ENCODE results near the gene FAM193B. TPM values are rescaled to one million over a fixed set of nuclear protein-coding genes. Genes with fewer than 3 reads are reported as not detected.
"Not testable (repeated sequence)": the region's sequence is repeated elsewhere in the genome, so short reads cannot be mapped to it uniquely, and the experiment has no call there.

FAM193B gene
- total RNA-seq, 1 donor from 2014 or later = 103 TPM

GRCh38 chr5:177490311-177490991 lies 63.9 kb downstream of the FAM193B start:
- H3K27ac Mint-ChIP-seq = no peak overlapping the region
- peaks cover 9% of the 10 kb centered on the region for H3K4me1 Mint-ChIP-seq (ENCODE audit: unreplicated experiment)
- H3K9me3 Mint-ChIP-seq = no peaks in the 10 kb centered on the region
- TF ChIP-seq CTCF (conservative IDR thresholded peaks at IDR 0.05) = no peak
- no peak for DNase-seq (ENCODE audit: extremely low spot score, unreplicated experiment)
- no peak overlapping the region for H3K4me3 Mint-ChIP-seq
- no peaks in the 10 kb centered on the region for H3K27me3 Mint-ChIP-seq
- H3K36me3 Mint-ChIP-seq = peaks cover 8% of the 10 kb centered on the region

GRCh38 chr5:177489119-177489716 lies 65.1 kb downstream of the FAM193B start:
- Mint-ChIP-seq H3K9me3 (no peaks in the 10 kb centered on the region), H3K27ac (no peak overlapping the region), H3K4me1 (ENCODE audit: unreplicated experiment) (peaks cover 19% of the 10 kb centered on the region), H3K27me3 (no peaks in the 10 kb centered on the region), H3K4me3 (no peak overlapping the region), H3K36me3 (peaks cover 16% of the 10 kb centered on the region)
- no peak for DNase-seq (ENCODE audit: extremely low spot score, unreplicated experiment)
- no peak for TF ChIP-seq CTCF (conservative IDR thresholded peaks at IDR 0.05)

- Mint-ChIP-seq H3K4me1 (ENCODE audit: unreplicated experiment) (peaks cover 17% of the 10 kb centered on the region), H3K36me3 (peaks cover 14% of the 10 kb centered on the region), H3K4me3 (no peak overlapping the region), H3K9me3 (no peaks in the 10 kb centered on the region), H3K27ac (peak overlapping the region; percentile 23), H3K27me3 (no peaks in the 10 kb centered on the region)
- no peak for DNase-seq (ENCODE audit: extremely low spot score, unreplicated experiment)
- TF ChIP-seq CTCF (conservative IDR thresholded peaks at IDR 0.05) = no peak
Measured at GRCh38 chr5:177487975-177488374, 66.4 kb downstream of the FAM193B start.

- TF ChIP-seq CTCF (conservative IDR thresholded peaks at IDR 0.05) = no peak
- Mint-ChIP-seq H3K9me3 (no peaks in the 10 kb centered on the region), H3K27ac (no peak overlapping the region), H3K4me1 (ENCODE audit: unreplicated experiment) (peaks cover 11% of the 10 kb centered on the region), H3K36me3 (peaks cover 9% of the 10 kb centered on the region), H3K27me3 (no peaks in the 10 kb centered on the region), H3K4me3 (no peak overlapping the region)
- no peak for DNase-seq (ENCODE audit: extremely low spot score, unreplicated experiment)
Measured at GRCh38 chr5:177487144-177487543, 67.2 kb downstream of the FAM193B start.

GRCh38 chr5:177486256-177486655 lies 68.1 kb downstream of the FAM193B start:
- peaks cover 9% of the 10 kb centered on the region for H3K36me3 Mint-ChIP-seq
- H3K4me3 Mint-ChIP-seq = no peak overlapping the region
- H3K9me3 Mint-ChIP-seq = no peaks in the 10 kb centered on the region
- H3K4me1 Mint-ChIP-seq (ENCODE audit: unreplicated experiment) = peaks cover 11% of the 10 kb centered on the region
- no peak overlapping the region for H3K27ac Mint-ChIP-seq
- H3K27me3 Mint-ChIP-seq = no peaks in the 10 kb centered on the region
- no peak for DNase-seq (ENCODE audit: extremely low spot score, unreplicated experiment)
- TF ChIP-seq CTCF (conservative IDR thresholded peaks at IDR 0.05) = no peak

- peaks cover 11% of the 10 kb centered on the region for H3K4me1 Mint-ChIP-seq (ENCODE audit: unreplicated experiment)
- H3K27ac Mint-ChIP-seq; H3K27me3 Mint-ChIP-seq; H3K4me3 Mint-ChIP-seq; DNase-seq (ENCODE audit: extremely low spot score, unreplicated experiment); H3K36me3 Mint-ChIP-seq; H3K9me3 Mint-ChIP-seq: not testable (repeated sequence)
Measured at GRCh38 chr5:177485753-177486152, 68.6 kb downstream of the FAM193B start.

All from type B pancreatic cell (in vitro differentiated cells).